ENCODE measurements around the gene CUL2. TPM values are rescaled to one million over a fixed set of nuclear protein-coding genes. Genes with fewer than 3 reads are reported as not detected.

CUL2 gene
- total and polyA plus RNA-seq, 2 of the 4 experiments (the other 2 are of a cell fraction), result 18.9 to 36.6 TPM

GRCh38 chr10:35132727-35133126 is 42.6 kb upstream of the CUL2 start:
- dilution Hi-C loops (cut with HindIII; ENCODE audit: low sequenced_read_pairs, unreplicated experiment), result no loop called here
- H2AK9ac ChIP-seq (replicated peaks; ENCODE audit: low read depth, low read length, poor library complexity), result no peak overlapping the region
- no peak for TF ChIP-seq USF2 (IDR thresholded peaks at IDR 0.05; ENCODE audit: low read depth, low read length)
- no peak for TF ChIP-seq ELK1 (IDR thresholded peaks at IDR 0.05; ENCODE audit: borderline replicate concordance, low read depth, low read length)
- no peak for TF ChIP-seq MAZ (IDR thresholded peaks at IDR 0.05; ENCODE audit: borderline replicate concordance, low read depth, low read length)
- no peak for TF ChIP-seq RCOR1 (IDR thresholded peaks at IDR 0.05; ENCODE audit: insufficient replicate concordance, low read length)
- no peak for TF ChIP-seq CTCF (conservative IDR thresholded peaks at IDR 0.05; ENCODE audit: low read depth, low read length)
- no peak for TF ChIP-seq SMC3 (IDR thresholded peaks at IDR 0.05; ENCODE audit: low read depth, low read length)
- no peak for TF ChIP-seq MXI1 (IDR thresholded peaks at IDR 0.05; ENCODE audit: borderline replicate concordance, low read depth, low read length)
- TF ChIP-seq BHLHE40 (IDR thresholded peaks at IDR 0.05; ENCODE audit: low read depth, low read length), result no peak
- TF ChIP-seq POLR2A (IDR thresholded peaks at IDR 0.05; ENCODE audit: low read depth, low read length), result no peak
- TF ChIP-seq FOS (IDR thresholded peaks at IDR 0.05; ENCODE audit: low read depth, low read length), result no peak
- TF ChIP-seq RAD21 (IDR thresholded peaks at IDR 0.05; ENCODE audit: low read length), result no peak
- no peak overlapping the region for H4K5ac ChIP-seq (ENCODE audit: low read depth, low read length)
- no peaks in the 10 kb centered on the region for H3K36me3 ChIP-seq (ENCODE audit: control insufficient read depth, insufficient read depth, low read length)
- H3K4ac ChIP-seq (ENCODE audit: low read depth, low read length), result no peak overlapping the region
- H3K4me1 ChIP-seq (ENCODE audit: control insufficient read depth, insufficient read depth, low read length), result peaks cover 7% of the 10 kb centered on the region
- H3K23ac ChIP-seq (ENCODE audit: low read depth, low read length), result no peak overlapping the region
- no peak overlapping the region for H4K8ac ChIP-seq (ENCODE audit: low read depth in 2 of 2, low read length in 2 of 2)
- no peak overlapping the region for H3K27ac ChIP-seq (ENCODE audit: insufficient read depth, low read length)
- H3K4me2 ChIP-seq (ENCODE audit: low read depth, low read length), result no peak overlapping the region
- H2AK5ac ChIP-seq (ENCODE audit: low read depth, low read length), result no peak overlapping the region
- no peaks in the 10 kb centered on the region for H3K9me3 ChIP-seq (ENCODE audit: control insufficient read depth, insufficient read depth, low read length)
- ChIA-PET CTCF (interaction anchor here (1.6 kb wide), 1 partner anchor 63 kb away, joined by 4 read pairs; no protein-coding TSS in a partner anchor), POLR2A (ENCODE audit: unreplicated experiment) (interaction anchor here (0.6 kb wide), 1 partner anchor 365 kb away, joined by 6 read pairs; no protein-coding TSS in a partner anchor)
- peaks cover 8% of the 10 kb centered on the region for H3K9me1 ChIP-seq (ENCODE audit: insufficient read depth, low read length)
- H3K27me3 ChIP-seq (ENCODE audit: control insufficient read depth, insufficient read depth, low read length), result no peaks in the 10 kb centered on the region
- peaks cover 19 to 49% of the 10 kb centered on the region in 2 experiments for H3K79me1 ChIP-seq (ENCODE audit: low read depth in 1 of 2, low read length in 2 of 2)
- H3K9ac ChIP-seq (ENCODE audit: low read depth, low read length), result no peak overlapping the region
- H2BK20ac ChIP-seq (ENCODE audit: low read depth, low read length), result no peak overlapping the region
- intact Hi-C loops (cut with micrococcal nuclease), result no loop called here
- in situ Hi-C loops (cut with MboI; ENCODE audit: low sequenced_read_pairs), result no loop called here
- no peak overlapping the region for H3K56ac ChIP-seq (ENCODE audit: extremely low read depth, insufficient read depth, low read length)
- no peak overlapping the region for H3K14ac ChIP-seq (replicated peaks; ENCODE audit: low read depth, low read length)
- WGBS, 2 experiments (ENCODE audit: extremely low coverage in 2 of 2, insufficient read length in 1 of 2), result no CpG with 5 or more reads among the region's 2 CpGs
- no TSS peak for BruUV-seq (replicated peaks)
- no peak overlapping the region for H2BK15ac ChIP-seq (ENCODE audit: low read depth, low read length)
- no peak for ATAC-seq (ENCODE audit: low read depth)
- no peak overlapping the region for H2BK5ac ChIP-seq (ENCODE audit: low read depth, low read length, poor library complexity, severe bottlenecking)
- H2AFZ ChIP-seq (replicated peaks; ENCODE audit: low read length, poor library complexity), result no peak overlapping the region
- H3K4me3 ChIP-seq (ENCODE audit: insufficient read depth, low read depth, low read length), result no peak overlapping the region
- H4K20me1 ChIP-seq (ENCODE audit: insufficient read depth, low read length), result no peaks in the 10 kb centered on the region; the same call in 1 of the 2 replicates
- DNase-seq, result no peak
- no peak overlapping the region for H2BK120ac ChIP-seq (ENCODE audit: low read depth, low read length)
- no peak overlapping the region for H3K18ac ChIP-seq (ENCODE audit: low read depth, low read length)
- no peak overlapping the region for H4K91ac ChIP-seq (ENCODE audit: insufficient read depth, low read depth, low read length)

All from IMR-90 (cell line).